CD4-positive, alpha-beta T cell treated with Interleukin-6 for 4 hours (primary cell): Measurements from ENCODE around the gene PIK3CB.
"Not testable (repeated sequence)": the region's sequence is repeated elsewhere in the genome, so short reads cannot be mapped to it uniquely, and the experiment has no call there.

Experiments
- DNase-seq: peaks from one replicate; pipeline ENCODE4 v3.0.0-alpha.2; 2020; ENCODE audit warnings: mixed read lengths

PIK3CB gene

DNA sequence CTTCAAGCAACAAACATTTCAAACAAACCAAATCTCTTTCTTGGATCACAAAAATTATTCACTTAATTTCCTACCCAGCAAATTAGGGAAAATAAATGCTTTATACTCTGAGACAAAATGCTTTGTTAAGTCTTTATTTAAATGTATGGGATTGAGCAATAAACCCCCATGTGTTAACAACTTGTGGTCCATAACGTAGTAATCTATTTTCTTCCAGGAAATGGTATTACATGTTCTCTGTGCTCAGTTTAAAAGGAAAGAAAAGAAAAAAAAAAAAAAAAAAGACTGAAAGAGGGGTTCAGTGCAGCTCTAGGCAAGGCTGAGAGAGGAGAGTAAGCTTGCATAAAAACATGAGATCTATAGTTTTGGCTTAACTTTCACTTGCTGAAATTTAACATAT lies 102.3 kb downstream of the PIK3CB start:
- DNase-seq, result no peak

DNA sequence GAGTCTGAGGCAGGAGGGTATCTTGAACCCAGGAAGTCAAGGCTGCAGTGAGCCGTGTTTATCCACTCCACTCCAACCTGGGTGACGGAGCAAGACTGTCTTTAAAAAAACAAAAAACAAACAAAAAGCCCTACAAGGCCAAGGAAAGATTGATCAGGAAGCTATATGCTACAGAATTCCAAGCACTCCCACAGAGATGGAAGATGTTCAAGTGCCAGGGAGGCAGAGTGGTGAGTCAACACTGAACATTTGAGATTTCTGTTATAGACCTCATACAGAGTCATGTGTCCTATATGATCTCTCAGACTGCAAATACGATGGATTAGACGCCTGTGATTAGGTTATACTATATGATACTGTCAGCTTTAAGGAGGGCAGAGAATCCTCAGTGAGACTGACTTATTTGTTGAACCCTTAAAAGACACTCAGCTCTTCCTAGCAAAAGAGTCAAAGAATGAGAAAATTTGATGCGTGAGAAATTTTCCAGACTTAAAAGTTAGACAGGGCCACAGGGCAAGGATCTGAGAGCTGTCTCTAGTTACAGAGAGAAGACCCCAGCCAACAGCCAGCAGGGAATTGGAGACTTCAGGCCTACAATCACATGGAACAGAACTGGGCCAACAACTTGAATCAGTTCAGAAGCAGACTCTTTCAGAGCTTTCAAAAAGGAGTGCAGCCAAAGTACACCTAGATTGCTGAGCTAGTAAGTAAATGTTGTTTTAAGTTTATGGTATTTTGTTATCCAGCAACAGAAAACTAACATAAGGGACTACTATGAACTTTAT lies 107.6 kb downstream of the PIK3CB start:
- DNase-seq, result no peak

- DNase-seq, result not testable (repeated sequence)
Observed at GRCh38 chr3:138726042-138726441, 108.7 kb downstream of the PIK3CB start.

DNA sequence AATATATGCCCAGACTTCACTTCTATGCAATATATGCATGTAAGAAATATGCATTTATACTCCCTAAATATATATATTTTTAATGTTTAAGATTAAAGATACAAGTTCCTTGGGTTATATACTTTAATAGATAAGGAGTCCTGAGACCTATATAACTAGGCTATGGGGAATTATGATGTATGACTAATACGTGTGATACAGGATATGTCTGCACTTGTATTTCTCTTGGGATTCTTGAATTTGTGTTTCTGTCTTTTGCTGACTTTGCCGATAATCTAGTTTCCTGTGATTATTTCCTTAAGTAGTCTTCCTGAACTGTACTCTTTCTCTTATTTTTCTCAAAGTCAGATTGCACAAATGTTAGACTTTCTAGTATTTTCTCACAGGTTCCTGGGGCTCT lies 109.6 kb downstream of the PIK3CB start:
- DNase-seq, result no peak

- no peak for DNase-seq
Observed at GRCh38 chr3:138724443-138724842, 110.3 kb downstream of the PIK3CB start.

DNA sequence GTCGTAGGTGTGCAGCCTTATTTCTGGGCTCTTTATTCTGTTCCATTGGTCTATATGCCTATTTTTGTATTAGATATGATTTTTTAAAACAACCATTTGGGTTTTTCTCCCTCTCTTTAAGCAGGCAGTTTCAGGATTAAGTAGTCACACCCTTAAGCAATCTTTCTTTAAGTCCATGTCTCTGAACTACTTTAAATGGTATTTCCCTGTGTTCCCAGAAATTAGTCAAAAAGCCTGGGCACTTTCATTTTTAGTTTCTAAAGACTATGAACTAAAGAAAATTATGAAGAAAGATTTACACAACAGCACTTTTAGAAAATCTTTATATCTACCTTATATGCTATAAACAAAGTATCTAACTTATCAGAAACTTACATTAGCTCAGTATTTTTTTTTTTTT lies 115.9 kb downstream of the PIK3CB start:
- no peak for DNase-seq

GRCh38 chr3:138717348-138717747 lies 117.4 kb downstream of the PIK3CB start:
- DNase-seq, result no peak

- DNase-seq, result no peak
Observed at GRCh38 chr3:138712086-138712485, 122.6 kb downstream of the PIK3CB start.

DNA sequence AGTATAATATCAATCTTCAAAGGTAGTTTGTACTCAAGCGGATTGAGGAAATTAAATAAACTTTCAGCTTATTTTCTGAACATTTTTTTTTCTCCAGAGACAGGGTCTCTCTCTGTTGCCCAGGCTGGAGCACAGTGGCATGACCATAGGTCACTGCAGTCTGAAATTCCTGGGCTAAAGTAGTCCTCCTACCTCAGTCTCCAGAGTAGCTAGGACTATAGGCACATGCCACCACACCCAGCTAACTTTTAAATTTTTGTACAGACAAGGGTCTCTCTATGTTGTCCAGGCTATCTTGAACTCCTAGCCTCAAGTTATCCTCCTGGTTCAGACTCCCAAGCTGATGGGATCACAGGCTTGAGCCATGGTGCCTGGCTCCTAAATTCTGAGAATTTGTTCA lies 129.1 kb downstream of the PIK3CB start:
- no peak for DNase-seq

DNA sequence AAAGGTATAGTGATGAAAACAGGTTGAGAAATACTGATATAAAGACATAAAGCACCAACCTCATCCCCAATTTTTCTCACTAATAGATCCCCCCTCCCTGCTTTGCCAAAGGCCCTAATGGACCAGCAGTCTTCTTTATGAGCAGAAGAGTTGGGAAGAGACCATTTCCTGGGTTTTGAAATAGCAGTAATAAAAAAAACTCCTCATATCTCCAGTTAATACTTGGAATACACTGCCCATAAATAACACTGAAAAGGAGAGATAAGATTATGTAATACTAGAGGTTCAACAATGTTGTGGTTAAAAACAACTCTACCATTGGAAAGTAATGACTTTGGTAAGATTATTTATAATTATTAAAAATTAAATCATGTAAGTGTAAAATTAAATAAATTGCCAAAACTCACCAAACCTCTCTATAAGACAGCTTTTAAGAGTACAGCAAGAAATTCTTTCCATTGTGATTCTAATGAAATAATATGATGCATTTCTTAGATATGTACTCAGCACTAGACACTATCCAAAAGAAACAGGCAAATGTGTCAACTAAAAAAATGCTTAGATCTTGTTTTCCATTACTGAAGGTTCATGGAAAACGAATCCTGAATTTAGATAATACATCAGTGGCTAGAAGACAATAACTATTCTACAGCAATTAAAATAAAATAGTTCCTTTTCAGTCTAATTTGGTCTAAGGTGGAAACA lies 137.9 kb downstream of the PIK3CB start:
- no peak for DNase-seq

- DNase-seq, result no peak
Observed at GRCh38 chr3:138694287-138695007, 140.3 kb downstream of the PIK3CB start.

- DNase-seq, result no peak
Observed at GRCh38 chr3:138692152-138692551, 142.6 kb downstream of the PIK3CB start.

DNA sequence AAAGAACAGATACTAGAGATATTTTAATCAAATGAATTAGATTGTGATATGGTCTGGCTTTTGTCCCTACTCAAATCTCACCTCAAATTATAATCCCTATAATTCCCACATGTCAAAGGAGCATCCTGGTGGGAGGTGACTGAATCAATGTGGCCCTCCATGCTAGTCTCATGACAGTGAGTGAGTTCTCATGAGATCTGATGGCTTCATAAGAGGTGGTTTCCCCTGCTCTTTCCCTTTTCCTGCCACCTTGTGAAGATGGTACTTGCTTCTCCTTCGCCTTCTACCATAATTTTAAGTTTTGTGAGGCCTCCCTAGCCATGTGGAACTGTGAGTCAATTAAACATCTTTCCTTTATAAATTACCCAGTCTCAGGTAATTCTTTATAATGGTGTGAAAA lies 143.4 kb downstream of the PIK3CB start:
- DNase-seq, result no peak

DNA sequence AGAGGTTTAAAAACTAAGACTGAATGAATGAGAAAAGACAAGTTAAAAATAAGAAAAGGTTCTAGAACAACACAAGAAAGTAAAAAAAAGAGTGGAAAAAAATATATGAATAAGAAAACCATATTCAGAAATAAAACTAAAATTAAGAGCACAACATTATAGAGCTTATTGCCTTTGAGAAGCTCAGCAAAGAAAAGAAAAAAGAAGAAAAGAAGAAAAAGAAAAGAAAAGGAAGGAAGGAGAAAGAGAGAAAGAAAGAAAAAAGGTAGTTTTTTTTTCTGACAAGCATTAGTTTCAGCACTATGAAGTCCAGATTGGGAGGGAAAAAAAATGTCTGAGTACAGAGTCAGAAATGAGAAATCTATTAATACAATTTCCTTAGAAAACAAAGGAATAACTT lies 144.7 kb downstream of the PIK3CB start:
- DNase-seq, result no peak

DNA sequence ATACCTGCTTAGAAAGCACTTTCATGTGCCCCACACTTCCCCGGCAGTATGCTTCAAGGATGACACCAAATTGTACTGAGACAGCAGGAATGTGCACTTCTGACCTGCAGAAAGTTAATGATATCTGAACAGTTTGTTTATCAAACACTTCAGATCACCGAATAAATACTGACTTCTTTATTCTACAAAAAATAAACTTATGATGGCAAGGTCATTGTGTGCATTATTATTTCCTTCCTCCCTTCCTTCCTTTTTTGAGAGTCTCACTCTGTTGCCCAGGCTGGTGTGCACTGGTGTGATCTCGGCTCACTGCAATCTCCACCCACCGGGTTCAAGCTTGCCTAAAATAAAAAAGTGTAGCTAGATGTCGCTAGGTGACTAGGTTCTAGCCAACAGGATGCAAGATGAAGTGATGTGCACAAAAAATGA lies 145.8 kb downstream of the PIK3CB start:
- DNase-seq, result peak; percentile 5

GRCh38 chr3:138687236-138687635 lies 147.5 kb downstream of the PIK3CB start:
- DNase-seq, result no peak

GRCh38 chr3:138686771-138687221 lies 147.9 kb downstream of the PIK3CB start:
- no peak for DNase-seq

- DNase-seq, result no peak
Observed at GRCh38 chr3:138684396-138684795, 150.3 kb downstream of the PIK3CB start.

DNA sequence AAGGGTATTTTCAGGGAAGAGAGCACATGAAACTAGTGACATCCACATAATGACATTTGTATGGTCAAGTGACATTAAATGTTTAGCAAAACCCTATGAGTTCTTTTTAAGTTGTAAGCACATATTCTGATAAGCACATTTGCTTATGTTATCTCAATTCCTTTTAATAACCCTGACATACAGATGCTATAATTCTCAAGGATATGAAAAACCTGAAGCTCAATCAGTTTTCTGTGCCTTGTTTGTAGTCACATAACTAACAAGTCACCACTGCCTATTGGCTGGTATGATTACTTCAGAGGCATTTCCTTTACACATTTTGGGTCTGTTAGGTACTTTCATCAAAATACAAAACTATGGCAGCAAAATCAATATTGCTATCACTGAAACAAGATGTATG lies 152.1 kb downstream of the PIK3CB start:
- DNase-seq, result no peak

GRCh38 chr3:138681463-138682220 lies 153.1 kb downstream of the PIK3CB start:
- no peak for DNase-seq

GRCh38 chr3:138680974-138681373 lies 153.8 kb downstream of the PIK3CB start:
- not testable (repeated sequence) for DNase-seq

DNA sequence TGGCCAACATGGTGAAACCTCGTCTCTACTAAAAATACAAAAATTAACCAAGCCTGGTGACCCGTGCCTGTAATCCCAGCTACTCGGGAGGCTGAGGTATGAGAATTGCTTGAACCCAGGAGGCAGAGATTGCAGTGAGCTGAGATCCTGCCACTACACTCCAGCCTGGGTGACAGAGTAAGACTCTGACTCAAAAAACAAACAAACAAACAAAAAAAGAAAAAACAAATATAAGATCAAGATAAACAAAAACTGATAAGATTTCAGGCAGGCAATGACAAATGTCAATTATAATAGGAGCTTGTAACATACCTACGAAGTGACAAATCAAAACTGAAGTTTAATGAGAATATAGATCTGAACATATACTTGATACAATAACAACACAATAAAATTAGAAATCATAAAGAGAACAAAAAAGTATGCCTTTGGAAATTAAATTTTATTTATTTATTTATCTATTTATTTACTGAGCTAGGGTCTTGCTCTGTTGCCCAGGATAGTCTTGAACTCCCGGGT lies 155.8 kb downstream of the PIK3CB start:
- no peak for DNase-seq

GRCh38 chr3:138678086-138678485 lies 156.6 kb downstream of the PIK3CB start:
- DNase-seq, result no peak
